ENCODE results near the gene ERMAP. TPM values are rescaled to one million over a fixed set of nuclear protein-coding genes. Genes with fewer than 3 reads are reported as not detected.

Gene ERMAP
- total and polyA plus RNA-seq, 2 experiments from 2014 or later, result 4.1 to 9.5 TPM

DNA sequence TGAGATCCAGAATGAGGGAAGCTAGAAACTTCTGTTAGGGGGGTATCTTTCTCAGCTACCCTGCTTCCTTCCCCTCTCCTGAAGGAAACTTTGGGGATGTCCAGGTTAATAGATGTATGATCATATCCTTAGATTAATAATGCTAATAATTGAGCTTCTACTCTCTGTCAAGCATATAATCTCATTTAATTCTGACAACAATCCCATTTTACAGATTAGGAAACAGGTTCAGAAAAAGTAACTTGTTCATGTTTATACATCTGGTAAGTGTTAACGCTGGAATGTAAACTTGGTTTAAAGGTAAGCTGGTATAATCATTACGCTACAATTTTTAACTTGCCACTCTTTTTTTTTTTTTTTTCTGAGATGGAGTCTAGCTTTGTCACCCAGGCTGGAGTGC is 33.8 kb upstream of the ERMAP start:
- Histone ChIP-seq H3K36me3 (peaks cover 12% of the 10 kb centered on the region), H3K27me3 (no peaks in the 10 kb centered on the region), H3K9me3 (ENCODE audit: low read depth) (no peaks in the 10 kb centered on the region), H3K27ac (no peak overlapping the region), H3K4me3 (no peak overlapping the region), H3K4me1 (ENCODE audit: low read depth) (no peaks in the 10 kb centered on the region)
- no peak for DNase-seq (ENCODE audit: low read depth in 1 of 2, low spot score in 1 of 2)
- TF ChIP-seq, protein P1, sequence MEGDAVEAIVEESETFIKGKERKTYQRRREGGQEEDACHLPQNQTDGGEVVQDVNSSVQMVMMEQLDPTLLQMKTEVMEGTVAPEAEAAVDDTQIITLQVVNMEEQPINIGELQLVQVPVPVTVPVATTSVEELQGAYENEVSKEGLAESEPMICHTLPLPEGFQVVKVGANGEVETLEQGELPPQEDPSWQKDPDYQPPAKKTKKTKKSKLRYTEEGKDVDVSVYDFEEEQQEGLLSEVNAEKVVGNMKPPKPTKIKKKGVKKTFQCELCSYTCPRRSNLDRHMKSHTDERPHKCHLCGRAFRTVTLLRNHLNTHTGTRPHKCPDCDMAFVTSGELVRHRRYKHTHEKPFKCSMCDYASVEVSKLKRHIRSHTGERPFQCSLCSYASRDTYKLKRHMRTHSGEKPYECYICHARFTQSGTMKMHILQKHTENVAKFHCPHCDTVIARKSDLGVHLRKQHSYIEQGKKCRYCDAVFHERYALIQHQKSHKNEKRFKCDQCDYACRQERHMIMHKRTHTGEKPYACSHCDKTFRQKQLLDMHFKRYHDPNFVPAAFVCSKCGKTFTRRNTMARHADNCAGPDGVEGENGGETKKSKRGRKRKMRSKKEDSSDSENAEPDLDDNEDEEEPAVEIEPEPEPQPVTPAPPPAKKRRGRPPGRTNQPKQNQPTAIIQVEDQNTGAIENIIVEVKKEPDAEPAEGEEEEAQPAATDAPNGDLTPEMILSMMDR (IDR thresholded peaks at IDR 0.05; ENCODE audit: low read depth, low read length), result no peak

DNA sequence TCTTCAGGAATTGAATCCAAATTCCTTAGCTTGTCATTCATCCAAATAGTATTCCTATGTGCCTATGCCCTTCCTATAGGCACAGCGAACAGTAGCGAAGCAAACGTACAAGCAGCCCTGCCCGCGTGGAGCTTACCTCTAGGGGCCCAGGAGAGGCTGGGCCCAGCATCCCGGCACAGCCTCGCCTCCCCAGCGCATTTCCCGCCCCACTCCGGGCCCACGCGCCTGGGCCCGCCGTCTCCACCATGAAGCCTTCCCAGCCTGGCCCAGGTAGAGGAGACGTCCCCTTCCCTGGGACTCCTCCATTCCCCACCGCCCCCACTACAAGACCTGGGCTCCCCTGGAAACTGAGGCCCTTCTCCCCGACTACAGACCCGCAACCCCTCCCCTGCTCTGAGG is 32.4 kb upstream of the ERMAP start:
- H3K4me1 ChIP-seq (ENCODE audit: low read depth), result no peaks in the 10 kb centered on the region
- DNase-seq (ENCODE audit: low read depth in 1 of 2, low spot score in 1 of 2), result no peak
- H3K27ac ChIP-seq, result no peak overlapping the region
- TF ChIP-seq, protein P1 (IDR thresholded peaks at IDR 0.05; ENCODE audit: low read depth, low read length), result no peak
- H3K4me3 ChIP-seq, result no peak overlapping the region
- H3K36me3 ChIP-seq, result peaks cover 7% of the 10 kb centered on the region
- no peaks in the 10 kb centered on the region for H3K9me3 ChIP-seq (ENCODE audit: low read depth)
- H3K27me3 ChIP-seq, result no peaks in the 10 kb centered on the region

DNA sequence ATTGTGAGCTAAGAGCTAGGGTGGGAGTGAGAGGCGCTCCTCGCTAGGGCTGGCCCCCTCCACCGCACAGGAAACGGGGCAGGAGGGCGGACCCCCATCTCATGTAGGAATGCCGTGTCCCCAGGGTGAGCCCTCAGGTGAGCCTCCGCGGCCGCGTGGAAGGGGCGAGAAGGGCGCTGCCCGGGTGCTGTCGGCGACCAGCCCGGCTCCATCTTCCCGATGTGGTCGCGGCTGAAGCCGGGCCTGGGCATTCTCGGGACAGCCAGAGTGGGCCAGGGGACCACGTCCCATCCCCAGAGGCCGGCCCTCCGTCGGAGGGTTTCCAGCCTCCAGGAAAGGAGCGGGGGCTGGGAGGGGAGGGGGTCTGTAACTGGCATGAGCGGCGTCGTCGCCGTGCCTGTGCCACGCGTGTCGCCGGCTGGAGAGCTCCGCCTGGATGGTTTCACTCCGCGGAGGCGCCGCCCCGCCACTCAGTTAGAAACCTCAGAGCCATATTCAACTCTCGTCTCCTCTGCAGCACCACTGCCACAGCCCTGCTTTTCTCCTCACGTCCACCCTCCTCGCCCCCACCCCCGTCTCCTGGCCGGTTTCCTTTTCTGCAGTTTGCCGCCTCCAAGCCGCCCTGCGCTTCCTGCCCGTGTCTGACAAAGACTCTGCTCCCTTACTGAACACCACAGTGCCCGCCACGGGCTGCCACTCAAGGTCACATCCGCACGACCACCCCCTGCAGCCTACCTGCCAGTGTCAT is 31.8 kb upstream of the ERMAP start, which contains the start of gene TMEM269:
TSS of gene TMEM269 (plus strand) at position 46 of the 748 bp plus-strand sequence. CDS start 4,903 bp downstream, outside the sequence.
- no peaks in the 10 kb centered on the region for H3K9me3 ChIP-seq (ENCODE audit: low read depth)
- no peaks in the 10 kb centered on the region for H3K27me3 ChIP-seq
- no peak within 1 kb of the TSS for H3K27ac ChIP-seq
- DNase-seq (ENCODE audit: low read depth in 1 of 2, low spot score in 1 of 2), result peak in 1 of 2 donors; percentile 26
- TF ChIP-seq, protein P1 (IDR thresholded peaks at IDR 0.05; ENCODE audit: low read depth, low read length), result no peak
- no peaks in the 10 kb centered on the region for H3K4me1 ChIP-seq (ENCODE audit: low read depth)
- no peak within 1 kb of the TSS for H3K4me3 ChIP-seq
- peaks cover 7% of the 10 kb centered on the region for H3K36me3 ChIP-seq

DNA sequence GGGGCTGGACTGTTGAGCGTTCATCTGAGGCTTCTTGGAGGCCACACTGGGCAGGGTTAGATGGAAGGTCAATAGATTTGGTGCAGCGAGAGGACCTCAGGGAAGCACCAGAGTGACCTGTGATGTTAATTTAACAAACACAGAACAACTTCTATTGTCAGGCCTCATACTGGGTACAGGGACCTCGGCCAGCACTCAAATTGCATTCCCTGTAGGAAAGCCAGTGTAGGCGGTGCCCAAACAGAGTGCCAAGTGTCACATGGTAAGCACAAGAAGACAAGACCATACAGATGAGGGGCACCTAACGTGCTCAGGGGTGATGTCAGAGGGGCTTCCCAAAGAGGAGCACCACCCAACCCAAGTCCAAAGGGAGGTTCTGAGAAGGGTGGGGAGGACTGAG is 30.8 kb upstream of the ERMAP start:
- TF ChIP-seq, protein P1 (IDR thresholded peaks at IDR 0.05; ENCODE audit: low read depth, low read length), result no peak
- Histone ChIP-seq H3K4me1 (ENCODE audit: low read depth) (no peaks in the 10 kb centered on the region), H3K27me3 (no peaks in the 10 kb centered on the region), H3K4me3 (no peak overlapping the region), H3K27ac (no peak overlapping the region), H3K36me3 (peaks cover 7% of the 10 kb centered on the region), H3K9me3 (ENCODE audit: low read depth) (no peaks in the 10 kb centered on the region)
- no peak for DNase-seq (ENCODE audit: low read depth in 1 of 2, low spot score in 1 of 2)

DNA sequence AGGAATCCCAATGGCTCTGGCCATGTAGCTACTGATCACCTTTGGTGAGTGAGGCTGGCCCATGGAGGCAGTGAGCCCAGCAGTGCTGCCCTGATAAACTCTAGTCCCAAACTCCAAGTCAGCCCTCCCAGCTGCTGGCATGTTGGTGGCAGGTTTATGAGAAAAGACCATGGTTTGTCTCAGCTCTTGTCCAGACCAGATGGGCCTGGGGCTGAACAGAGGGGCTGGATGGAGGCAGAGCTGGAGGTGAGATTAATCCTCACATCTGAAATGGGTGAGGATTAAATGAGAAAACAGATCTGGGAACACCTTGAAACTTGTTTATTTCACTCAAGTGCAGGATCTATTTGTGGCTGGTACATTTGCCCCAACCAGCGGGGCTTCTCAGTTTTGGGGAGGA is 28.9 kb upstream of the ERMAP start:
- Histone ChIP-seq H3K27ac (no peak overlapping the region), H3K36me3 (peaks cover 2% of the 10 kb centered on the region), H3K27me3 (no peaks in the 10 kb centered on the region), H3K4me1 (ENCODE audit: low read depth) (no peaks in the 10 kb centered on the region), H3K4me3 (no peak overlapping the region), H3K9me3 (ENCODE audit: low read depth) (no peaks in the 10 kb centered on the region)
- DNase-seq (ENCODE audit: low read depth in 1 of 2, low spot score in 1 of 2), result no peak
- TF ChIP-seq, protein P1 (IDR thresholded peaks at IDR 0.05; ENCODE audit: low read depth, low read length), result no peak
